Stimulated activated CD4-positive, alpha-beta T cell treated with anti-CD3 and anti-CD28 coated beads, Interleukin-1b, Interleukin-23, amount 100 ng/mL, for 1 hour (primary cell): ENCODE results near the gene CCND1.
"Not testable (repeated sequence)": the region's sequence is repeated elsewhere in the genome, so short reads cannot be mapped to it uniquely, and the experiment has no call there.

Experiments
- DNase-seq, 2 donors: peaks; one replicate each; pipeline ENCODE4 v3.0.0-alpha.2; 2020; ENCODE audit warnings: low read depth in 2 of 2

CCND1 gene

GRCh38 chr11:69689484-69690319, 48.7 kb downstream of the CCND1 start:
- no peak for DNase-seq

- DNase-seq: no peak
Measured at GRCh38 chr11:69691463-69691862, 50.5 kb downstream of the CCND1 start.

GRCh38 chr11:69692422-69692821, 51.5 kb downstream of the CCND1 start:
- DNase-seq: no peak

GRCh38 chr11:69694781-69695180, 53.8 kb downstream of the CCND1 start:
- DNase-seq: no peak

- no peak for DNase-seq
Measured at GRCh38 chr11:69695581-69695980, 54.6 kb downstream of the CCND1 start.

GRCh38 chr11:69695995-69696394, 55.0 kb downstream of the CCND1 start:
- DNase-seq: not testable (repeated sequence)

- DNase-seq: no peak
Measured at GRCh38 chr11:69696749-69697468, 56.0 kb downstream of the CCND1 start.

- DNase-seq: no peak
Measured at GRCh38 chr11:69697469-69697843, 56.5 kb downstream of the CCND1 start.

GRCh38 chr11:69697861-69698260, 56.9 kb downstream of the CCND1 start:
- DNase-seq: no peak

GRCh38 chr11:69698362-69698761, 57.4 kb downstream of the CCND1 start:
- no peak for DNase-seq

- DNase-seq: no peak
Measured at GRCh38 chr11:69699213-69699612, 58.3 kb downstream of the CCND1 start.

- DNase-seq: no peak
Measured at GRCh38 chr11:69700278-69701140, 59.6 kb downstream of the CCND1 start.

- no peak for DNase-seq
Measured at GRCh38 chr11:69702239-69702691, 61.3 kb downstream of the CCND1 start.

GRCh38 chr11:69702769-69703452, 62.0 kb downstream of the CCND1 start:
- DNase-seq: no peak

- no peak for DNase-seq
Measured at GRCh38 chr11:69703453-69703767, 62.5 kb downstream of the CCND1 start.
